GM18870 (cell line): ENCODE measurements around the gene CATSPER3.

Source experiments
- ATAC-seq: cut with Tn5 transposase; IDR thresholded peaks from one replicate; pipeline ENCODE4 v1.9.1; 2021; ENCODE audit warnings: moderate library complexity; ENCODE audit not compliant: unreplicated experiment

CATSPER3 gene

GRCh38 chr5:134967607-134968006 is at the start of gene CATSPER3:
Gene CATSPER3, plus strand, starts transcription at chr5:134967907. Its CDS starts 85 bp downstream, at chr5:134967992.
- ATAC-seq, result no peak

- ATAC-seq, result no peak
Observed at GRCh38 chr5:134918861-134919260, 48.8 kb upstream of the CATSPER3 start.

- ATAC-seq, result no peak
Observed at GRCh38 chr5:134920848-134921575, 46.7 kb upstream of the CATSPER3 start.

GRCh38 chr5:134932508-134932907 is 35.2 kb upstream of the CATSPER3 start:
- ATAC-seq, result no peak

- ATAC-seq, result no peak
Observed at GRCh38 chr5:134934202-134934601, 33.5 kb upstream of the CATSPER3 start.

GRCh38 chr5:134935711-134936602 is 31.8 kb upstream of the CATSPER3 start:
- ATAC-seq, result no peak

- ATAC-seq, result no peak
Observed at GRCh38 chr5:134937526-134937925, 30.2 kb upstream of the CATSPER3 start.

- no peak for ATAC-seq
Observed at GRCh38 chr5:134938030-134938429, 29.7 kb upstream of the CATSPER3 start.

- ATAC-seq, result no peak
Observed at GRCh38 chr5:134939500-134939899, 28.2 kb upstream of the CATSPER3 start.

- no peak for ATAC-seq
Observed at GRCh38 chr5:134943547-134943946, 24.2 kb upstream of the CATSPER3 start.

- ATAC-seq, result no peak
Observed at GRCh38 chr5:134944630-134945029, 23.1 kb upstream of the CATSPER3 start.

- ATAC-seq, result no peak
Observed at GRCh38 chr5:134945041-134945440, 22.7 kb upstream of the CATSPER3 start.

- ATAC-seq, result no peak
Observed at GRCh38 chr5:134948911-134949310, 18.8 kb upstream of the CATSPER3 start.

GRCh38 chr5:134949316-134949715 is 18.4 kb upstream of the CATSPER3 start:
- ATAC-seq, result no peak

- no peak for ATAC-seq
Observed at GRCh38 chr5:134957920-134958608, 9.6 kb upstream of the CATSPER3 start.

- no peak for ATAC-seq
Observed at GRCh38 chr5:134958755-134959154, 9.0 kb upstream of the CATSPER3 start.

GRCh38 chr5:134963098-134963497 is 4.6 kb upstream of the CATSPER3 start:
- ATAC-seq, result no peak

- ATAC-seq, result no peak
Observed at GRCh38 chr5:134964359-134965270, 3.1 kb upstream of the CATSPER3 start.

GRCh38 chr5:134965271-134965825 is 2.4 kb upstream of the CATSPER3 start:
- ATAC-seq, result no peak

GRCh38 chr5:134968055-134968454 is 348 bp downstream of the CATSPER3 start:
- ATAC-seq, result no peak
